K562 (cell line): ENCODE results near the gene ACAP3. TPM values are rescaled to one million over a fixed set of nuclear protein-coding genes. Genes with fewer than 3 reads are reported as not detected.

Experiments
- ATAC-seq: fragments of 200-7000 bp; cut with Tn5 transposase; 3 replicates; pipeline ENCODE4 v1.9.1; 2020; ENCODE audit warnings: moderate library complexity
- BruUV-seq: library from RNA; stranded (reverse); fragments of 400-500 nt; replicated peaks from 2 replicates; lab custom pipeline; 2021; lab: Mats Ljungman, UMichigan
- CTCF ChIA-PET: fragments of 300-600 bp; formaldehyde crosslinking; extraction: SDS; loops from one replicate; lab custom pipeline; 2021; ENCODE audit warnings: low intra/inter-chr PET ratio; lab: Yijun Ruan, JAX
- POLR2A ChIA-PET: fragments of 300-600, 350-650 bp; sonication (Branson Sonifier 250); formaldehyde crosslinking; extraction: SDS; loops from one replicate; lab custom pipeline; 2021; ENCODE audit warnings: antibody characterized with exemption, inconsistent platforms; lab: Yijun Ruan, JAX
- DNase-seq, 4 experiments: peaks; one replicate each; pipeline versions ENCODE4 v3.0.0 to v3.0.0-alpha.2; 2011 to 2018; ENCODE audit warnings: low spot score in 3 of 4, mixed read lengths in 3 of 4; ENCODE audit errors: extremely low read depth in 1 of 4
- FAIRE-seq: peaks from 2 replicates; lab custom pipeline; 2011; peaks lifted over from hg19 to GRCh38; lab: Jason Lieb, UNC
- H2AFZ ChIP-seq: 2 replicates; pipeline ENCODE4 v1.6.0; 2011; ENCODE audit warnings: low read depth, low read length, control low read depth, inconsistent platforms
- H3K27ac ChIP-seq: fragments of 200-600 bp; 3 replicates; pipeline ENCODE4 v1.8.0; 2011; ENCODE audit warnings: low read depth, mild to moderate bottlenecking, control low read depth, inconsistent platforms, low read length, moderate library complexity, mixed read lengths; ENCODE audit errors: extremely low read depth
- H3K27me3 ChIP-seq, 2 experiments: fragments of 300-600 bp in 1 of 2; 2 replicates in 1 of 2; 3 replicates in 1 of 2; pipeline versions ENCODE4 v1.6.0 to v1.8.0; 2011; ENCODE audit warnings: inconsistent platforms in 2 of 2, low read length in 2 of 2, mild to moderate bottlenecking in 1 of 2, mixed read lengths in 1 of 2, moderate library complexity in 1 of 2; ENCODE audit not compliant: control insufficient read depth in 2 of 2, insufficient read depth in 2 of 2
- H3K36me3 ChIP-seq: fragments of 300-600 bp; 3 replicates; pipeline ENCODE4 v1.8.0; 2011; ENCODE audit warnings: mild to moderate bottlenecking, low read length, inconsistent platforms; ENCODE audit not compliant: control insufficient read depth, insufficient read depth
- H3K4me1 ChIP-seq, 2 experiments: fragments of 200-600 bp in 1 of 2; replicated peaks in 1 of 2; 2 replicates in 1 of 2; 3 replicates in 1 of 2; pipeline versions ENCODE4 v1.5.1 to v1.8.0; 2011; ENCODE audit warnings: inconsistent platforms in 2 of 2, low read length in 2 of 2, mild to moderate bottlenecking in 1 of 2, mixed read lengths in 1 of 2, moderate library complexity in 1 of 2; ENCODE audit not compliant: control insufficient read depth in 2 of 2, insufficient read depth in 2 of 2
- H3K4me2 ChIP-seq: 2 replicates; pipeline ENCODE4 v1.6.1; 2011; ENCODE audit warnings: low read length, control low read depth, inconsistent platforms, mixed read lengths; ENCODE audit not compliant: insufficient read depth
- H3K4me3 ChIP-seq: fragments of 200-600 bp; sonication (generic), shearing (Covaris generic); 2 replicates; pipeline ENCODE4 v1.5.1; 2016; ENCODE audit warnings: control low read depth, inconsistent platforms
- H3K79me2 ChIP-seq: fragments of 200-600 bp; 3 replicates; pipeline ENCODE4 v1.8.0; 2011; ENCODE audit warnings: low read length, inconsistent platforms; ENCODE audit not compliant: control insufficient read depth, insufficient read depth
- H3K9ac ChIP-seq, 2 experiments: 2 replicates each; pipeline versions ENCODE4 v1.6.0 to v1.6.1; 2011; ENCODE audit warnings: low read depth in 2 of 2, low read length in 2 of 2, control low read depth in 1 of 2, inconsistent platforms in 1 of 2, mild to moderate bottlenecking in 1 of 2, mixed read lengths in 1 of 2; ENCODE audit not compliant: insufficient read depth in 1 of 2
- H3K9me1 ChIP-seq: one replicate; pipeline ENCODE4 v1.6.0; 2011; ENCODE audit warnings: inconsistent platforms, mild to moderate bottlenecking, low read length, moderate library complexity; ENCODE audit not compliant: control insufficient read depth, insufficient read depth
- H3K9me3 ChIP-seq: replicated peaks from 2 replicates; pipeline ENCODE4 v1.5.1; 2011; ENCODE audit warnings: low read depth, low read length, inconsistent platforms; ENCODE audit not compliant: control insufficient read depth, insufficient read depth
- H4K20me1 ChIP-seq: replicated peaks from 2 replicates; pipeline ENCODE4 v1.6.1; 2011; ENCODE audit warnings: low read length, inconsistent platforms, mixed read lengths; ENCODE audit not compliant: control insufficient read depth, insufficient read depth
- POLR2G ChIP-seq: fragments of 200-400 bp; formaldehyde crosslinking; IDR thresholded peaks from 2 replicates; pipeline ENCODE4 v1.6.1; 2017; ENCODE audit warnings: low read depth, mild to moderate bottlenecking, antibody characterized with exemption, low read length, moderate library complexity
- RBFOX2 ChIP-seq: fragments of 200-400 bp; formaldehyde crosslinking; IDR thresholded peaks from 2 replicates; pipeline ENCODE4 v1.6.1; 2017; ENCODE audit warnings: low read depth, mild to moderate bottlenecking, low read length, moderate library complexity
- RBM22 ChIP-seq: fragments of 200-400 bp; formaldehyde crosslinking; IDR thresholded peaks from 2 replicates; pipeline ENCODE4 v1.6.1; 2018; ENCODE audit warnings: low read length, low read depth; ENCODE audit not compliant: poor library complexity, severe bottlenecking
- TGIF2 ChIP-seq: sonication (generic); formaldehyde crosslinking; IDR thresholded peaks from 2 replicates; pipeline ENCODE4 v1.8.1; 2022; ENCODE audit warnings: mild to moderate bottlenecking, missing genetic modification reagents, moderate library complexity
- ZNF253 ChIP-seq: fragments of 250-450 bp; sonication (Bioruptor Pico); conservative IDR thresholded peaks from 2 replicates; pipeline ENCODE4 v1.6.1; 2021; ENCODE audit warnings: mild to moderate bottlenecking
- WGBS: fragments of 100-300 bp; shearing (Covaris generic); methylation state at CpG from one replicate; pipeline ENCODE4 v1.1.6; 2016; ENCODE audit warnings: low coverage, mixed read lengths; ENCODE audit not compliant: insufficient coverage; ENCODE audit errors: missing lambda C conversion rate; 5-methylcytosine and 5-hydroxymethylcytosine counted together
- in situ Hi-C: fragments of 300-500 bp; cut with MboI; formaldehyde crosslinking; loops from 4 replicates; pipeline ENCODE4 v1.15.0; 2018; ENCODE audit warnings: inconsistent platforms, mixed read lengths
- intact Hi-C: fragments of 100-400 bp; cut with micrococcal nuclease; formaldehyde crosslinking; loops from 2 replicates; pipeline ENCODE4 v1.14.2; 2022
- polyA plus RNA-seq, 8 experiments: library from polyadenylated mRNA; depleted of rRNA in 4 of 8; stranded (reverse) in 5 of 8; unstranded in 3 of 8; fragments of >200 nt; fragmentation: Nextera tagmentation in 2 of 8; fragmentation: Illumina TruSeq in 1 of 8; extraction: Ambion mirVana in 2 of 8; extraction: Trizol in 1 of 8; gene quantifications; 2 replicates each; pipeline versions ENCODE4 v1.2.1 to v1.2.3, GENCODE V29; 2011 to 2014; ENCODE audit warnings: inconsistent platforms in 1 of 8, missing spikeins in 1 of 8
- total RNA-seq, 7 experiments: library from RNA; depleted of rRNA in 6 of 7; stranded (reverse); fragments of >200 nt in 6 of 7; fragmentation: Illumina TruSeq in 2 of 7; extraction: Trizol in 2 of 7; gene quantifications; 2 replicates each; pipeline versions ENCODE4 v1.2.1 to v1.2.3, GENCODE V29; 2011 to 2021; ENCODE audit warnings: low replicate concordance in 1 of 7
- TF ChIP-seq, protein P1 (sequence below): fragments of 250-450 bp; sonication (Bioruptor Pico); IDR thresholded peaks from 2 replicates; pipeline ENCODE4 v1.5.0; 2020; ENCODE audit warnings: mild to moderate bottlenecking
- TF ChIP-seq, protein P2 (sequence below), 2 experiments: fragments of 450-650 bp; IDR thresholded peaks; 2 replicates each; pipeline ENCODE4 v1.6.1; 2016
- TF ChIP-seq, protein P3 (sequence below): sonication (generic); formaldehyde crosslinking; IDR thresholded peaks from 2 replicates; pipeline ENCODE4 v1.8.1; 2023; ENCODE audit warnings: mild to moderate bottlenecking, missing genetic modification reagents

ACAP3 gene
- total and polyA plus RNA-seq, 9 of the 15 experiments (the other 6 are each of a cell fraction or from before 2014, with no cell fraction given), result 0.01 to 49.0 (median 12.0) TPM

DNA sequence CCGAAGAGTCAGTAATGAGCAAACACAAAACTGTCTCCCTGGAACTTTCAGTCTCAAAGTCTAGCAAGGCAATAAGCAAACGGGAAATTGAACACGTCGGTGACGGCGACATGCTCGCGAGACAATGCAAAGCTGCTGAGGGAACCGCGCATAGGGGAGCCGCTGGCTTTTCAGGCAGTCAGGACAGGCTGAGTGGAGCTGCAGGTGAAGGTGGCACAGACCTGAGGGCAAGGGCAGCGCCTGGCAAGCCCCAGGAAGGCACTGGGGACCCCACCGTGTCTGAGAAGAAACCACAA, 11.9 kb upstream of the ACAP3 start (continued):
- TF ChIP-seq, protein P1, sequence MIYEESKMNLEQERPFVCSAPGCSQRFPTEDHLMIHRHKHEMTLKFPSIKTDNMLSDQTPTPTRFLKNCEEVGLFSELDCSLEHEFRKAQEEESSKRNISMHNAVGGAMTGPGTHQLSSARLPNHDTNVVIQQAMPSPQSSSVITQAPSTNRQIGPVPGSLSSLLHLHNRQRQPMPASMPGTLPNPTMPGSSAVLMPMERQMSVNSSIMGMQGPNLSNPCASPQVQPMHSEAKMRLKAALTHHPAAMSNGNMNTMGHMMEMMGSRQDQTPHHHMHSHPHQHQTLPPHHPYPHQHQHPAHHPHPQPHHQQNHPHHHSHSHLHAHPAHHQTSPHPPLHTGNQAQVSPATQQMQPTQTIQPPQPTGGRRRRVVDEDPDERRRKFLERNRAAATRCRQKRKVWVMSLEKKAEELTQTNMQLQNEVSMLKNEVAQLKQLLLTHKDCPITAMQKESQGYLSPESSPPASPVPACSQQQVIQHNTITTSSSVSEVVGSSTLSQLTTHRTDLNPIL (CRISPR knock-in tag), result no peak
- TF ChIP-seq, protein P2, sequence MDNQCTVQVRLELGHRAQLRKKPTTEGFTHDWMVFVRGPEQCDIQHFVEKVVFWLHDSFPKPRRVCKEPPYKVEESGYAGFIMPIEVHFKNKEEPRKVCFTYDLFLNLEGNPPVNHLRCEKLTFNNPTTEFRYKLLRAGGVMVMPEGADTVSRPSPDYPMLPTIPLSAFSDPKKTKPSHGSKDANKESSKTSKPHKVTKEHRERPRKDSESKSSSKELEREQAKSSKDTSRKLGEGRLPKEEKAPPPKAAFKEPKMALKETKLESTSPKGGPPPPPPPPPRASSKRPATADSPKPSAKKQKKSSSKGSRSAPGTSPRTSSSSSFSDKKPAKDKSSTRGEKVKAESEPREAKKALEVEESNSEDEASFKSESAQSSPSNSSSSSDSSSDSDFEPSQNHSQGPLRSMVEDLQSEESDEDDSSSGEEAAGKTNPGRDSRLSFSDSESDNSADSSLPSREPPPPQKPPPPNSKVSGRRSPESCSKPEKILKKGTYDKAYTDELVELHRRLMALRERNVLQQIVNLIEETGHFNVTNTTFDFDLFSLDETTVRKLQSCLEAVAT (IDR thresholded peaks at IDR 0.05), result peak in 1 of 2 experiments; percentile 96; a peak in 2 of 4 replicates
- TF ChIP-seq RBM22, result peak; percentile 36

DNA sequence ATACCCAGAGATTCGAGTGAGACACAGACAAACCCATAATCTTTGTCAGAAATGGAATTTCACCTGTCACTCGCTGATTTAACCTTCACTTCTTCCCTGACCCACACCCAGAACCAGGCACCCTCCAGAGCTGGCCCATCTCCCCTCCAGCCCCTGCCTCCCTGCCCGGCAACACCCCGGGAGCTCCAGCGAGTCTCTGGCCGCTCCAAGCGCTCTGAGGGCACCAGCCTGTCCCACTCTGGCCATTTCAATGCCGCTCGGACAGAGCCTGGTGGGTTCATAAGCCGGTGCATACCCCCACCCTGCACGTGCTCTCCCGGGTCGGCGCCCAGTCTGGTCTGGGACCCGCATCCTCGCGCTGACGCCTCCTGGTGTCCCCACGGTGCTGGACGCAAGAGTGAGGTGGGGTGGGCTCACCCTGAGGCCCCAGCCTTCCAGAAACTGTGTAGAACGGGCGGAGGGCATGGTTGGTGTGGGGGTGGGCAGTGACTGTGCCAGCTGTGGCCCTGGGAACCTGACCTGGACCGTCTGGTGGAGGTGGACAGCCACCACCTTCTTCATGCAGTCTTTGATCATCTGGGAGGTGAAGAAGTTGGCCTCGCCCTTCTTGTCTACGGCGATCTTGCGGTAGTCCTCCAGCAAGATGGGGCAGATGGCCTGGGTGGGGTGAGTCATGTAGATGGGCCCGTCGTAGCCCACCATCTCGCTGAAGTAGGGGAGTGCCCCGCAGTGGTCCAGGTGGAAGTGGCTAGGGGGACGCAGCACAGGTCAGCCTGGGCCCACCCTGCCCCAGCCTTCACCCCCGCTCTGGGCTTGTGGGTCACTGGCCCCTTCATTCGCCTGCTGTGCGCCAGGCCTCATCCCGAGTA, 11.3 kb upstream of the ACAP3 start:
- peaks cover 66% of the 10 kb centered on the region for H3K79me2 ChIP-seq

More for the DNA sequence above, 11.3 kb upstream of the ACAP3 start:
- no TSS peak for BruUV-seq
- intact Hi-C loops (no loop called here), in situ Hi-C loops (no loop called here)
- ChIA-PET CTCF (no interaction called here), POLR2A (interaction anchor here (0.8 to 4.3 kb wide), 3 partner anchors 8 to 111 kb away, joined by 3 to 30 read pairs (median 3); no protein-coding TSS in a partner anchor)
- H3K9me3 ChIP-seq, result no peaks in the 10 kb centered on the region
- peaks cover 28% of the 10 kb centered on the region; the same call in 1 of the 2 replicates for H4K20me1 ChIP-seq
- no peaks in the 10 kb centered on the region for H3K27me3 ChIP-seq
- no peak overlapping the region for H3K4me2 ChIP-seq
- peaks cover 37 to 82% of the 10 kb centered on the region in 2 experiments for H3K4me1 ChIP-seq
- H3K9me1 ChIP-seq, result peaks cover 13% of the 10 kb centered on the region
- H3K36me3 ChIP-seq, result peaks cover 80% of the 10 kb centered on the region
- H3K27ac ChIP-seq, result no peak overlapping the region; the same call in 2 of the 3 replicates
- WGBS, result 86% methylated on average over 36 of the region's 36 CpGs
- H3K4me3 ChIP-seq, result no peak overlapping the region
- FAIRE-seq (no peak), ATAC-seq (no peak), DNase-seq (no peak)
- TF ChIP-seq TGIF2 (CRISPR knock-in tag) (no peak), ZNF253 (CRISPR knock-in tag) (no peak), POLR2G (peak; percentile 57), RBFOX2 (peak; percentile 57; the same call in 1 of the 2 replicates)
- TF ChIP-seq, protein P3, sequence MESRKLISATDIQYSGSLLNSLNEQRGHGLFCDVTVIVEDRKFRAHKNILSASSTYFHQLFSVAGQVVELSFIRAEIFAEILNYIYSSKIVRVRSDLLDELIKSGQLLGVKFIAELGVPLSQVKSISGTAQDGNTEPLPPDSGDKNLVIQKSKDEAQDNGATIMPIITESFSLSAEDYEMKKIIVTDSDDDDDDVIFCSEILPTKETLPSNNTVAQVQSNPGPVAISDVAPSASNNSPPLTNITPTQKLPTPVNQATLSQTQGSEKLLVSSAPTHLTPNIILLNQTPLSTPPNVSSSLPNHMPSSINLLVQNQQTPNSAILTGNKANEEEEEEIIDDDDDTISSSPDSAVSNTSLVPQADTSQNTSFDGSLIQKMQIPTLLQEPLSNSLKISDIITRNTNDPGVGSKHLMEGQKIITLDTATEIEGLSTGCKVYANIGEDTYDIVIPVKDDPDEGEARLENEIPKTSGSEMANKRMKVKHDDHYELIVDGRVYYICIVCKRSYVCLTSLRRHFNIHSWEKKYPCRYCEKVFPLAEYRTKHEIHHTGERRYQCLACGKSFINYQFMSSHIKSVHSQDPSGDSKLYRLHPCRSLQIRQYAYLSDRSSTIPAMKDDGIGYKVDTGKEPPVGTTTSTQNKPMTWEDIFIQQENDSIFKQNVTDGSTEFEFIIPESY (CRISPR knock-in tag), result peak; percentile 94
- no peak overlapping the region for H2AFZ ChIP-seq
- H3K9ac ChIP-seq, result peak overlapping the region in 1 of 2 experiments; percentile 83; a peak in 2 of 4 replicates
